Erythroblast (primary cell): ENCODE data around the gene CA6.

Source experiments
- GATA1 ChIP-seq: IDR thresholded peaks from 2 replicates; pipeline ENCODE4 v1.6.1; 2011; ENCODE audit warnings: low read depth, mild to moderate bottlenecking, control low read depth, low read length, moderate library complexity
- POLR2A ChIP-seq: IDR thresholded peaks from 2 replicates; pipeline ENCODE4 v1.6.1; 2011; ENCODE audit warnings: mild to moderate bottlenecking, low read length

- TF ChIP-seq POLR2A (no peak), GATA1 (no peak)
These were observed 3.8 kb upstream of the CA6 start for GRCh38 chr1:8941906-8942305.
